Stimulated activated CD4-positive, alpha-beta T cell treated with anti-CD3 and anti-CD28 coated beads, Interleukin-4, amount 100 ng/mL, for 4 hours (primary cell): Measurements from ENCODE around the gene CORO7.
A peak's percentile ranks its signal among the peaks of the same experiment; 100 is the strongest.

Experiments
- DNase-seq, 2 experiments: peaks; one replicate each; pipeline ENCODE4 v3.0.0-alpha.2; 2020

Gene CORO7

DNA sequence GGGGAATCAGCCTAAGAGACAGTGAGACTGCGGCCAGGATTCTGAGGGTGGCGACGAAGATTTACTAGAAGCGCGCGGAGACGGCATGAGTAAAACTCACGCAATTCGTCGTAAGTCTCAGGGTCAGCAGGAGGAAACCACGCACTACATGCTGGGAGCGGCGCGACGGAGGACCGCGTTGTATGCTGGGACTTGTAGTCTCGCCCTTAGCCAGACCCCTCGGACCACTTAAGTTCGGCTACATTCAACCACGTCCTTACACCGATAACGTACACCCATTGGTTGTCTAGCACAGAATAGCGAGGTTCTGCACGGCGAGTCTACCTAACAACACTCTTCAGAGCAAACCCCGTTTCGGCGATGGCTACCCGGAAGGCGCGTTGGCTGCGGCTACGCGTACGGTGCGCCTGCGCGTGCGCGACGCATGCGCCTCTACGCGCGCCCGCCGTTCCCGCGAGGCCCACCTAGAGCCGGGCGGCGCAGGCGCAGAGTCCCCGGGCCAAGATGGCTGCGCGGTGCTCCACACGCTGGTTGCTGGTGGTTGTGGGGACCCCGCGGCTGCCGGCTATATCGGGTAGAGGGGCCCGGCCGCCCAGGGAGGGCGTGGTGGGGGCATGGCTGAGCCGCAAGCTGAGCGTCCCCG lies 9.1 kb upstream of the CORO7 start, which contains the start of gene DNAJA3:
Gene DNAJA3, plus strand, starts transcription at position 491 of the 643 bp plus-strand sequence. Its CDS starts 14 bp downstream, at position 505.
- DNase-seq, result peak; percentile 89 to 93

- no peak for DNase-seq
Observed at GRCh38 chr16:4420505-4421105, 4.2 kb upstream of the CORO7 start.

GRCh38 chr16:4419402-4419959 lies 3.1 kb upstream of the CORO7 start:
- no peak for DNase-seq

DNA sequence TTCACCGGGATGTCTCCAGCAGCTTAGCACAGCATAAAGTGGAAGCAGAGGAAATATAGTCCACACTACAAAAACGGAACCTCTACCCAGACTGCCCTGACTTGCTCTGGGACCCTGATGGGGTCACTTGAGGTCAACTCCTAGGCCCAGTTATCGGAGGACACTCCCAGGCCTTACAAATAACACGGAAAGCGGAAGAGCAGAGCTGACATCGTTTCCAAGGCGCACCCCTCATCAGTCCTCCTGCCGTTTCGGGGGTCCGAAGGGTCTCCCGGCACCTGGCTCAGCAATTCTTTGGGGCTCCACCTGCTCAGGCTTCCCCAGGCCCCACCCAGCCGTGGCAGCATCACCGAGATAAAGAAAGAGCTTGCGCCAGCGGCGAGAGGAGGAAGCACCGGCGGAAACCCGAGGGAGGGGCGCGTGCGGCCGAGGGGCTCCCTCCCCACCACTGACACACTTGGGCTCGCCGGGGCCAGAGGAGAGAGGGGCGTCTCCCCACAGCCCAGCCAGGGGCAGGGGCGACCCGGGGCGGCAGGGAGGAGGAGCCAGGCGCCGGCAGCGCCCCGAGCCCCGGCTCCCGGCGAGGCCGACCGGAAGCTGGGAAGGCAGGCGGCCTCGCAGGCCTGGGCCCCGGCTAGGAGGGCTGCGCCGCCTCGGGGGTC lies 727 bp downstream of the CORO7 start:
- DNase-seq, result peak; percentile 48

DNA sequence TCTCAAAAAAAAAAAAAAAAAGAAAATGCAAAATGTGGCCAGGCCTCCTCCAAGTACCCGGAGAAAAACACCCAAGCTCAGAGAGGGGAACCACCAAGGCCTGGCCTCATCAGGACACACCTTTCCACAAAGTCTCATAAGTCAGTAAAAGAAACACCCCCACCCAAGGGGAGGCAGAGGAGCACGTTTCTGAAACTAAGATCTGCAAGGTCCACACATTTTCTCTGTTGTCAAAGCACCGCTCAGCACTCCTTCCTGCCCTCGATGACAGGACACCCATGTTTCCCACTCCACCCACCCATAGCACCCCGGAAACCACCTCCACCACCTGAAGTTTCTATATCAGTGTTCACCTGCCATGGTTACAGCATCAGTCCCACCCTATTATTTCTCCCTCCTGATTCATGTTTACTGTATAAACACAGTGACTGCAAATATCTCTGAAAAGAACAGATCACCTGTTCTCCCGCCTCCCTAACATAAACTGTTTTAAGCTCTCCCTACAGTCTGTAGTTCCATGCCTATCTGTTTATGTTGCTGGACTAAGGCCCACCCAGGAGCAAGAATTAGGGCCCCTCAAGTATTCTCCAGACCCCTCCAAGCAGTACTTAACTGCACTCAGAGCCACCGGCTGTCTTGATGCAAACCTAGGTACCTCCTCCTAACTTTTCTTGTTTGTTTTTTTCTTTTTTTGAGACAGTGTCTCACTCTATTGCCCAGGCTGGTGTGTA lies 2.0 kb downstream of the CORO7 start:
- peak; percentile 59 to 83 for DNase-seq

GRCh38 chr16:4412854-4413253 lies 3.5 kb downstream of the CORO7 start:
- no peak for DNase-seq

- no peak for DNase-seq
Observed at GRCh38 chr16:4412159-4412558, 4.2 kb downstream of the CORO7 start.

DNA sequence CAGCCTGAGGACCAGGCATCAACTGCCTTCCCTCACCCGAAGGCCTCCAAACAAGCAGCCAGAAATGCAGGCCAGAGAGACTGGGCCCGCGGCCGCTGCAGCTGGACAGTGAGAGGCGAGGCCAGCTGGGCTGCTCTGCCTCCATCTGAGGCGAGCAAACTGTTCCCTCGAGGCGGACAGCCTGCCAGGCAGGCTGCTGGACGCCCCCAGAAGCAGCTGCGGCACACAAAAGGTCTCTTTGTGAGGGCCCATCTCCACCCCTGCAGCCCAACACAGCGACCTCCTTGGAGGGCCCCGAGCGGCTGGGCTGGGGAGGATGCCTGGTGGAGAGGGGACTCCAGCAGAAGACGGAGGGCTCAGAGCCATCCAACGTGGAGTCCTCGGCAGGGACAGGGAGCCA lies 4.7 kb downstream of the CORO7 start:
- DNase-seq, result no peak

- DNase-seq, result no peak
Observed at GRCh38 chr16:4410335-4411075, 5.9 kb downstream of the CORO7 start.

GRCh38 chr16:4409081-4409932 lies 7.1 kb downstream of the CORO7 start:
- no peak for DNase-seq

GRCh38 chr16:4408323-4408690 lies 8.1 kb downstream of the CORO7 start:
- no peak for DNase-seq

DNA sequence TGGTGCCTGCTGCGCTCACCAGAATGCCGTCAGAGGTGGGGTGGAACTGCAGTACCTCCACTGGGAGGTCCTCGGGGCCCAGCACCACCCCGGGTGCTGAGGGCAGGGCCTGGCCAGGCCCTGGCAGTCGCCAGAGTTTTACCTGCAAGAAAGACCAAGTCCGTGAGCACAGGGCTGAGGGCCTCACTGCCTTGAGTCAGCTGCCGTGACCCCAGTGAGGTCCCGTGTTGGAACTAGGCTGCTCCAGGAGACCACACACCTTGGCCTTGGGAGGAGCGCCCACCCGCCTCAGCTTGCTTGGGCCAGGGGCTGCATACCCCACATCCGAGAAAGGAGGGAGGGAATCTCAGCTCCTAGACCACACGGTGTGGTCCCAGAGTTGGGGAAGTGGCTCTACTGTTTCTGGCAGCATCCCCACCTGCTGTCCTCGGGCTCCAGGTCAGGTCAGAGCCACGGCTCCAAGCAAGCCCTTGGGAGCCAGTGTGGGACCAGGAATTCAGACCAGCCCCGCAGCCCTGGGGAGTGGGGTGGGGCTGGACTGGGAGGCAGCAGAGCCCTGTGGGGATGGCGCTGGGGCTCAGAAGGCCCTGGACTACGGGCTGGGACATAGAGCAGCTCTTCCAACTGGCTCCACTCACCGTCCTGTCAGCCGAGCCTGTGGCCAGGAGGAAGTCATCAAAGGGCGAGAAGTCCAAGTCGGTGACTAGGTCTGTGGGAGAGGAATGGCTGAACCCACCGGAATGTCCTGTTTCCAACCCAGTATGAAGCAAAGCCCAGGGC lies 8.7 kb downstream of the CORO7 start:
- DNase-seq, result no peak

- DNase-seq, result no peak
Observed at GRCh38 chr16:4404967-4405696, 11.3 kb downstream of the CORO7 start.

DNA sequence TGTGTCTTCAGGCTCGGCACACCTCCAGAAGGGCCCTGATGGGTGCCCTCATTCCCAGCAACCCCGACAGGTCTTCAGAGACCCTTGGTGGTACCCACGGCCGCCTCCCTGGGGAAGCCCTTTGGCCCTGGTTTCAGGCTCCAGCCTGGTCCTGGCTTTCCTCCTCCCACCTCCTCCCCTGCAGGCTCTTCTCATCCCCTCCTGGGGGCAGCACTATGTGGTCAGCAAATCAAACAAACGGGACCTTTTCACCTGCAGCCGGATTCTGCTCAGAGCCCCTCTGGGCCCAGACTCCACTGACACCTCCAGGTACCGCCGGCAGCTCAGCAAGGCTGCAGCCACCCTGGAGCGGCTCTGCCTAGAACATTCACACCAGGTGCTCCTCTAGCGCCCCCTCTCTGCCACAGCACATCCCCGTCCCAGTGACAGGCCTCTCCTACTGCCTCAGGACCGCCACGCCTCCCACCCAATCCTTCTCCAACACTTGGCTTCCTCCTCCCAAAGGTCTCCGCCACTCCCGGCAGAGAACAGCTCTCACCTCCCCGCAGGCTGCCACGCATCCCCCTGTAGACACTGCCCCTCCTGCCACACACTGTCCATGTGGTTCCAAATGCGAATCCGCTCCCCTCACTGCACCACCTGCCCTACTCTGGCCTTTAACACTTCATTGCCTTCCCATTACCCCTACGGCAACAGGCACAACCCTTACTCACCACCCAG lies 12.0 kb downstream of the CORO7 start:
- DNase-seq, result no peak

GRCh38 chr16:4403133-4403949 lies 13.1 kb downstream of the CORO7 start:
- DNase-seq, result no peak

DNA sequence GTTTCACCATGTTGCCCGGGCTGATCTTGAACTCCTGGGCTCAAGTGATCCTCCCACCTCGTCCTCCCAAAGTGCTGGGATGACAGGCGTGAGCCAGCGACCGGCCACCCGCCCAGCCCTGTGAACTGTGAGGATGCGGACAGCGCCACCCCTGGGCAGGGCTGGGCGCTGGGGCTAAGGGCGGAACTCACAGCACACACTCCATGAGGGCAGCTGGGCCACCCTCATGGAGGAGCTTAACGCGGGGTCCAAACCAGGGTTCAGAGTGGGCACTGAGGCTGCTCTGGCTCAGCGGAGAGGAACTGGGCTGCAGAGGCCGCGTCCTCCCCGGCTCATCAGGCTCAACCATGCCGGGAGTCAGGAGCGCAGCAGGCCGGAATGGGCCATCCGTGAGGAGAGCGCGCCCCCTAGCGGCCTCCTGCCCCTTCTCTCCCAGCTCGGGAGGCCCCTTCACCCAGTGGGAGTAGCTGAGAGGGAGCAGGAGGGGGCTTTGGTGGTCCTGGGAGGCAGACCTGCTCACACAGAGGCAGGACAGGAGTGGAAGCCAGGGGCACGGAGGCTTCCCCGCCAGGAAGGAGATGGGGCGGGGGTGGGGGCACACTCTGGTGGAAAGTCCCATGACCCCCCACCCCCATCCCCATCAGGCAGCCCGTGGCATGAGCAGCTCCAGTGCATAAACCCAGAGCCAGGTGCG lies 13.8 kb downstream of the CORO7 start:
- DNase-seq, result peak; percentile 56 to 73

GRCh38 chr16:4401510-4401909 lies 14.9 kb downstream of the CORO7 start:
- DNase-seq, result no peak

DNA sequence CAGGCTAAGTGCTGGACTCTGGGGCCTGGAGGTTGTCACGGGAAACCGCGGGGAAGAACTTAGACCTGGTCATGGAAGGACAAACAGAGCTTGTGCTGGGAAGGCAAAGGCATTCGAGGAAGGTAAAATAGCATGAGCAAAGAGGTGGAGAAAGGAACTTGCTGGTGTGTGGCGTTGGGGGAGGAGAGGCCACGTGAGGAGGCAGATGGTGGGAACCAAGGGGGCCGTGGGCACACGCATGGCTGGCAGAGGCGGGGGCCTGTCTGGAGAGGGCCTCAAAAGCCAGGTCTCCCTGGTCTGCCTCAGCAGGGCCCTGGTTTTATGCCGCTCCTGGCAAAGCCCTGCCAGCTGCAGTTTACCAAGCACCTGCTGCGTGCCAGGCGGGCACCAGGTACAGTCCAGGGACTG lies 15.3 kb downstream of the CORO7 start:
- no peak for DNase-seq
